DND-41 (cell line): ENCODE measurements around the gene FRY.

Source experiments
- ATAC-seq: fragments of 200-7000 bp; cut with Tn5 transposase; 3 replicates; pipeline ENCODE4 v1.9.1; 2021; ENCODE audit warnings: low read depth; ENCODE audit not compliant: insufficient read depth
- DNase-seq: peaks from one replicate; pipeline ENCODE4 v3.0.0-alpha.2; 2020
- H2AFZ ChIP-seq: 2 replicates; pipeline ENCODE4 v1.6.0; 2012; ENCODE audit warnings: low read depth, low read length
- H3K27ac ChIP-seq: 2 replicates; pipeline ENCODE4 v1.5.1; 2012; ENCODE audit warnings: low read length, inconsistent platforms
- H3K27me3 ChIP-seq: fragments of 200-600 bp; sonication (generic); 2 replicates; pipeline ENCODE4 v1.6.0; 2012; ENCODE audit warnings: low read length, mild to moderate bottlenecking, inconsistent platforms; ENCODE audit not compliant: insufficient read depth, poor library complexity
- H3K36me3 ChIP-seq: 2 replicates; pipeline ENCODE4 v1.5.1; 2012; ENCODE audit warnings: low read length, inconsistent platforms; ENCODE audit not compliant: insufficient read depth
- H3K4me1 ChIP-seq: 2 replicates; pipeline ENCODE4 v1.5.1; 2012; ENCODE audit warnings: mild to moderate bottlenecking, low read length; ENCODE audit not compliant: insufficient read depth
- H3K4me2 ChIP-seq: 2 replicates; pipeline ENCODE4 v1.6.0; 2012; ENCODE audit warnings: mild to moderate bottlenecking, moderate library complexity, low read length, inconsistent platforms; ENCODE audit not compliant: insufficient read depth
- H3K4me3 ChIP-seq, 2 experiments: fragments of 200-600 bp in 1 of 2; shearing (Covaris generic) in 1 of 2; 2 replicates each; pipeline ENCODE4 v1.5.1; 2012 to 2016; ENCODE audit warnings: inconsistent platforms in 2 of 2, low read length in 2 of 2, mild to moderate bottlenecking in 2 of 2, low read depth in 1 of 2, moderate library complexity in 1 of 2
- H3K79me2 ChIP-seq: 2 replicates; pipeline ENCODE4 v1.6.0; 2012; ENCODE audit warnings: low read length, inconsistent platforms; ENCODE audit not compliant: insufficient read depth
- H3K9ac ChIP-seq: 2 replicates; pipeline ENCODE4 v1.6.0; 2012; ENCODE audit warnings: low read depth, mild to moderate bottlenecking, inconsistent platforms, low read length, moderate library complexity
- H3K9me3 ChIP-seq: 2 replicates; pipeline ENCODE4 v1.5.1; 2012; ENCODE audit warnings: low read length, moderate library complexity, mild to moderate bottlenecking, inconsistent platforms; ENCODE audit not compliant: insufficient read depth, severe bottlenecking
- H4K20me1 ChIP-seq: 2 replicates; pipeline ENCODE4 v1.6.0; 2012; ENCODE audit warnings: low read length; ENCODE audit not compliant: insufficient read depth
- CTCF ChIP-seq: IDR thresholded peaks from 2 replicates; pipeline ENCODE4 v1.5.1; 2012; ENCODE audit warnings: borderline replicate concordance, low read length, moderate library complexity, mild to moderate bottlenecking; ENCODE audit not compliant: poor library complexity, severe bottlenecking; ENCODE audit errors: extremely low read depth
- EZH2 ChIP-seq: IDR thresholded peaks from 3 replicates; pipeline ENCODE4 v1.6.1; 2012; ENCODE audit warnings: borderline replicate concordance, low read depth, mild to moderate bottlenecking, moderate library complexity, low read length, inconsistent platforms; ENCODE audit not compliant: severe bottlenecking

Gene FRY

GRCh38 chr13:32278426-32278825 is 246.9 kb downstream of the FRY start:
- Histone ChIP-seq H3K79me2 (no peaks in the 10 kb centered on the region), H3K27ac (no peak overlapping the region), H3K4me3 (no peak overlapping the region), H3K9ac (no peak overlapping the region), H3K4me1 (no peaks in the 10 kb centered on the region), H3K9me3 (no peaks in the 10 kb centered on the region), H2AFZ (no peak overlapping the region), H3K36me3 (no peaks in the 10 kb centered on the region), H4K20me1 (no peaks in the 10 kb centered on the region), H3K27me3 (peaks cover 7% of the 10 kb centered on the region), H3K4me2 (no peak overlapping the region)
- TF ChIP-seq EZH2 = no peak
- no peak for TF ChIP-seq CTCF
- DNase-seq (no peak), ATAC-seq (no peak)

GRCh38 chr13:32281096-32281495 is 249.5 kb downstream of the FRY start:
- Histone ChIP-seq H3K4me1 (no peaks in the 10 kb centered on the region), H3K36me3 (no peaks in the 10 kb centered on the region), H2AFZ (no peak overlapping the region), H3K4me3 (no peak overlapping the region), H4K20me1 (no peaks in the 10 kb centered on the region), H3K4me2 (no peak overlapping the region), H3K9me3 (no peaks in the 10 kb centered on the region), H3K27ac (no peak overlapping the region), H3K79me2 (no peaks in the 10 kb centered on the region), H3K27me3 (peaks cover 11% of the 10 kb centered on the region), H3K9ac (no peak overlapping the region)
- ATAC-seq (no peak), DNase-seq (no peak)
- TF ChIP-seq EZH2 = no peak

- no peak overlapping the region for H3K4me3 ChIP-seq
- peaks cover 11% of the 10 kb centered on the region for H3K27me3 ChIP-seq
- TF ChIP-seq EZH2 = no peak
- TF ChIP-seq CTCF = no peak
- H3K4me1 ChIP-seq = no peaks in the 10 kb centered on the region
- H3K9me3 ChIP-seq = no peaks in the 10 kb centered on the region
- no peak for DNase-seq
- H3K4me2 ChIP-seq = no peak overlapping the region
- no peaks in the 10 kb centered on the region for H4K20me1 ChIP-seq
- no peak overlapping the region for H2AFZ ChIP-seq
- no peaks in the 10 kb centered on the region for H3K36me3 ChIP-seq
- H3K9ac ChIP-seq = no peak overlapping the region
- no peaks in the 10 kb centered on the region for H3K79me2 ChIP-seq
- no peak for ATAC-seq
- H3K27ac ChIP-seq = no peak overlapping the region
Measured at GRCh38 chr13:32282096-32282711, 250.6 kb downstream of the FRY start.

- Histone ChIP-seq H3K27me3 (peaks cover 9% of the 10 kb centered on the region), H3K9ac (no peak overlapping the region), H3K79me2 (no peaks in the 10 kb centered on the region), H3K36me3 (no peaks in the 10 kb centered on the region), H3K9me3 (no peaks in the 10 kb centered on the region), H4K20me1 (no peaks in the 10 kb centered on the region), H2AFZ (no peak overlapping the region), H3K4me1 (no peaks in the 10 kb centered on the region), H3K4me2 (no peak overlapping the region), H3K4me3 (no peak overlapping the region), H3K27ac (no peak overlapping the region)
- DNase-seq = no peak
- TF ChIP-seq CTCF = no peak
- TF ChIP-seq EZH2 = no peak
- ATAC-seq = no peak
Measured at GRCh38 chr13:32284927-32285632, 253.5 kb downstream of the FRY start.
